ENCODE results near the gene SGSM2. TPM values are rescaled to one million over a fixed set of nuclear protein-coding genes. Genes with fewer than 3 reads are reported as not detected.

The SGSM2 gene
- total RNA-seq, 1 experiment from 2014 or later, result 49.0 TPM

GRCh38 chr17:2420176-2420575 lies 82.9 kb downstream of the SGSM2 start:
- no peak for ATAC-seq
- H3K27me3 ChIP-seq (ENCODE audit: control insufficient read depth, insufficient read depth, low read length), result no peaks in the 10 kb centered on the region
- ChIA-PET CTCF (no interaction called here), POLR2A (no interaction called here)
- intact Hi-C loops (cut with micrococcal nuclease; ENCODE audit: unreplicated experiment), result no loop called here
- TSS peak; percentile 61 for BruUV-seq (replicated peaks)
- H3K4me1 ChIP-seq (ENCODE audit: control insufficient read depth, insufficient read depth, low read length), result no peaks in the 10 kb centered on the region
- no peak for DNase-seq (ENCODE audit: low read depth, low spot score)
- H3K27ac ChIP-seq (ENCODE audit: low read length), result no peak overlapping the region
- peaks cover 2% of the 10 kb centered on the region for H3K36me3 ChIP-seq (ENCODE audit: control insufficient read depth, insufficient read depth, low read length)
- no peak overlapping the region for H3K4me3 ChIP-seq (ENCODE audit: low read depth in 2 of 2, low read length in 2 of 2)
- in situ Hi-C loops (cut with HindIII; ENCODE audit: low pct_unique_long_range_greater_than_20kb, low sequenced_read_pairs), result no loop called here
- H3K9me3 ChIP-seq (ENCODE audit: control insufficient read depth, insufficient read depth, low read depth, low read length), result no peaks in the 10 kb centered on the region
- TF ChIP-seq REST (IDR thresholded peaks at IDR 0.05; ENCODE audit: insufficient read depth in 1 of 2, low read depth in 2 of 2, low read length in 1 of 2), result no peak

- H3K36me3 ChIP-seq (ENCODE audit: control insufficient read depth, insufficient read depth, low read length), result peaks cover 2% of the 10 kb centered on the region
- in situ Hi-C loops (cut with HindIII; ENCODE audit: low pct_unique_long_range_greater_than_20kb, low sequenced_read_pairs), result no loop called here
- no peaks in the 10 kb centered on the region for H3K27me3 ChIP-seq (ENCODE audit: control insufficient read depth, insufficient read depth, low read length)
- H3K9me3 ChIP-seq (ENCODE audit: control insufficient read depth, insufficient read depth, low read depth, low read length), result no peaks in the 10 kb centered on the region
- no peaks in the 10 kb centered on the region for H3K4me1 ChIP-seq (ENCODE audit: control insufficient read depth, insufficient read depth, low read length)
- intact Hi-C loops (cut with micrococcal nuclease; ENCODE audit: unreplicated experiment), result no loop called here
- TF ChIP-seq POLR2AphosphoS5 (IDR thresholded peaks at IDR 0.05; ENCODE audit: low read depth, low read length) (no peak), TCF7L2 (IDR thresholded peaks at IDR 0.05; ENCODE audit: low read depth, low read length) (no peak), CTCF (IDR thresholded peaks at IDR 0.05) (no peak; the same call in 1 of the 2 replicates), REST (IDR thresholded peaks at IDR 0.05; ENCODE audit: insufficient read depth in 1 of 2, low read depth in 2 of 2, low read length in 1 of 2) (no peak)
- BruUV-seq (replicated peaks), result no TSS peak
- CTCF ChIA-PET, result no interaction called here
- no peak overlapping the region for H3K27ac ChIP-seq (ENCODE audit: low read length)
- ATAC-seq (no peak), DNase-seq (ENCODE audit: low read depth, low spot score) (no peak)
- no peak overlapping the region for H3K4me3 ChIP-seq (ENCODE audit: low read depth in 2 of 2, low read length in 2 of 2)
- POLR2A ChIA-PET, result no interaction called here
Observed at GRCh38 chr17:2421315-2422147, 84.2 kb downstream of the SGSM2 start.
